ENCODE data around the gene E2F1.

- TF ChIP-seq CTCF (IDR thresholded peaks at IDR 0.05) (no peak), POLR2A (IDR thresholded peaks at IDR 0.05) (no peak)
Measured at GRCh38 chr20:33697129-33697528, 10.9 kb upstream of the E2F1 start.
